Mesenchymal stem cell (in vitro differentiated cells and primary cell): ENCODE results near the gene TAF1A. TPM values are rescaled to one million over a fixed set of nuclear protein-coding genes. Genes with fewer than 3 reads are reported as not detected.
A peak's percentile ranks its signal among the peaks of the same experiment; 100 is the strongest.

Source experiments
- DNase-seq: peaks from one replicate; pipeline ENCODE4 v3.0.0-alpha.2; 2013
- H2AFZ ChIP-seq: one replicate; pipeline ENCODE4 v1.6.1; 2013; ENCODE audit warnings: low read depth, mild to moderate bottlenecking, control low read depth, inconsistent platforms, low read length, moderate library complexity
- H2AK5ac ChIP-seq: 2 replicates; pipeline ENCODE4 v1.6.1; 2013; ENCODE audit warnings: low read length, moderate library complexity, mild to moderate bottlenecking, inconsistent platforms; ENCODE audit not compliant: severe bottlenecking
- H2BK120ac ChIP-seq: one replicate; pipeline ENCODE4 v1.6.1; 2013; ENCODE audit warnings: low read depth, mild to moderate bottlenecking, inconsistent platforms, low read length, moderate library complexity
- H2BK12ac ChIP-seq, 2 experiments: one replicate each; pipeline ENCODE4 v1.6.1; 2013; ENCODE audit warnings: inconsistent platforms in 2 of 2, low read length in 2 of 2, mild to moderate bottlenecking in 2 of 2, moderate library complexity in 2 of 2, control low read depth in 1 of 2
- H2BK15ac ChIP-seq: one replicate; pipeline ENCODE4 v1.6.1; 2013; ENCODE audit warnings: mild to moderate bottlenecking, low read depth, inconsistent platforms; ENCODE audit not compliant: poor library complexity, severe bottlenecking
- H2BK5ac ChIP-seq: 2 replicates; pipeline ENCODE4 v1.6.1; 2013; ENCODE audit warnings: low read depth, mild to moderate bottlenecking, low read length, control low read depth, inconsistent platforms; ENCODE audit not compliant: poor library complexity, severe bottlenecking
- H3K14ac ChIP-seq, 2 experiments: one replicate each; pipeline ENCODE4 v1.6.1; 2013; ENCODE audit warnings: inconsistent platforms in 2 of 2, low read length in 2 of 2, control low read depth in 1 of 2, mild to moderate bottlenecking in 1 of 2, moderate library complexity in 1 of 2
- H3K18ac ChIP-seq, 2 experiments: one replicate each; pipeline ENCODE4 v1.6.1; 2013; ENCODE audit warnings: inconsistent platforms in 2 of 2, low read length in 2 of 2, control low read depth in 1 of 2, low read depth in 1 of 2, mild to moderate bottlenecking in 1 of 2
- H3K23ac ChIP-seq, 2 experiments: one replicate each; pipeline ENCODE4 v1.6.1; 2013; ENCODE audit warnings: inconsistent platforms in 2 of 2, low read length in 2 of 2, mild to moderate bottlenecking in 2 of 2, moderate library complexity in 2 of 2, control low read depth in 1 of 2
- H3K27ac ChIP-seq: 2 replicates; pipeline ENCODE4 v1.5.1; 2013; ENCODE audit warnings: mild to moderate bottlenecking, moderate library complexity, low read length, control low read depth, inconsistent platforms; ENCODE audit not compliant: poor library complexity, severe bottlenecking
- H3K27me3 ChIP-seq, 2 experiments: 2 replicates each; pipeline versions ENCODE4 v1.6.1 to v1.7.0; 2013; ENCODE audit warnings: low read length in 2 of 2, mild to moderate bottlenecking in 2 of 2, moderate library complexity in 2 of 2, control low read depth in 1 of 2, inconsistent platforms in 1 of 2; ENCODE audit not compliant: control insufficient read depth in 1 of 2, insufficient read depth in 1 of 2
- H3K36me3 ChIP-seq, 2 experiments: 2 replicates each; pipeline versions ENCODE4 v1.6.1 to v1.7.0; 2013; ENCODE audit warnings: low read length in 2 of 2, control low read depth in 1 of 2, inconsistent platforms in 1 of 2, low read depth in 1 of 2, mild to moderate bottlenecking in 1 of 2; ENCODE audit not compliant: insufficient read depth in 2 of 2, control insufficient read depth in 1 of 2
- H3K4ac ChIP-seq, 2 experiments: one replicate each; pipeline ENCODE4 v1.6.1; 2013; ENCODE audit warnings: inconsistent platforms in 2 of 2, low read length in 2 of 2, mild to moderate bottlenecking in 2 of 2, moderate library complexity in 2 of 2, control low read depth in 1 of 2, low read depth in 1 of 2
- H3K4me1 ChIP-seq: 2 replicates; pipeline ENCODE4 v1.6.1; 2013; ENCODE audit warnings: low read depth, low read length, control low read depth; ENCODE audit not compliant: control insufficient read depth, insufficient read depth
- H3K4me2 ChIP-seq: 2 replicates; pipeline ENCODE4 v1.6.1; 2013; ENCODE audit warnings: low read length, mild to moderate bottlenecking, inconsistent platforms; ENCODE audit not compliant: poor library complexity, severe bottlenecking
- H3K4me3 ChIP-seq, 2 experiments: 2 replicates each; pipeline versions ENCODE4 v1.5.1 to v1.7.0; 2013; ENCODE audit warnings: low read length in 2 of 2, mild to moderate bottlenecking in 2 of 2, control low read depth in 1 of 2, low read depth in 1 of 2; ENCODE audit not compliant: insufficient read depth in 1 of 2
- H3K79me1 ChIP-seq: replicated peaks from 2 replicates; pipeline ENCODE4 v1.6.1; 2013; ENCODE audit warnings: mild to moderate bottlenecking, control low read depth, low read length, inconsistent platforms; ENCODE audit not compliant: poor library complexity, severe bottlenecking
- H3K9ac ChIP-seq: 2 replicates; pipeline ENCODE4 v1.7.0; 2013; ENCODE audit warnings: mild to moderate bottlenecking, low read length, moderate library complexity
- H3K9me3 ChIP-seq: 2 replicates; pipeline ENCODE4 v1.7.0; 2013; ENCODE audit warnings: mild to moderate bottlenecking, low read length; ENCODE audit not compliant: control insufficient read depth
- H4K8ac ChIP-seq: one replicate; pipeline ENCODE4 v1.6.1; 2013; ENCODE audit warnings: inconsistent platforms, mild to moderate bottlenecking, low read length, moderate library complexity
- H4K91ac ChIP-seq: one replicate; pipeline ENCODE4 v1.6.1; 2013; ENCODE audit warnings: mild to moderate bottlenecking, low read length, inconsistent platforms
- WGBS: methylation state at CpG from one replicate; pipeline ENCODE4 v1.1.7; 2013; ENCODE audit warnings: mixed read lengths; 5-methylcytosine and 5-hydroxymethylcytosine counted together
- polyA plus RNA-seq, 2 experiments: library from polyadenylated mRNA; stranded (reverse); fragments of 200-250 nt; gene quantifications; one replicate each; pipeline ENCODE4 v1.2.3, GENCODE V29; 2013

Gene TAF1A
- 2.9 TPM for polyA plus RNA-seq (2013, experiment 1 of 2)
- polyA plus RNA-seq (2013, experiment 2 of 2) = 3.6 TPM

GRCh38 chr1:222589462-222590302, at the start of gene TAF1A:
TAF1A (minus strand) TSS chr1:222589933.
- peaks cover 0 to 23% of the 10 kb centered on the region in 2 experiments for H3K36me3 ChIP-seq
- H3K18ac ChIP-seq = peak within 1 kb of the TSS; percentile 56 to 77

GRCh38 chr1:222634180-222635013, 44.7 kb upstream of the TAF1A start:
- H3K18ac ChIP-seq = no peak overlapping the region
- H2AK5ac ChIP-seq = no peak overlapping the region
- H2BK120ac ChIP-seq = no peak overlapping the region
- no peak overlapping the region for H2AFZ ChIP-seq
- no peaks in the 10 kb centered on the region for H3K9me3 ChIP-seq
- no peak overlapping the region for H3K4me2 ChIP-seq
- H3K79me1 ChIP-seq = peaks cover 12% of the 10 kb centered on the region
- no peak overlapping the region for H3K4me3 ChIP-seq
- no peak overlapping the region for H2BK12ac ChIP-seq
- H3K4me1 ChIP-seq = no peaks in the 10 kb centered on the region
- H3K27ac ChIP-seq = peak overlapping the region; percentile 29
- H3K14ac ChIP-seq = no peak overlapping the region
- H4K8ac ChIP-seq = no peak overlapping the region
- H3K4ac ChIP-seq = no peak overlapping the region
- DNase-seq = peak; percentile 90
- no peak overlapping the region for H2BK5ac ChIP-seq
- H3K9ac ChIP-seq = peak overlapping the region; percentile 60
- 49% methylated on average over 6 of the region's 7 CpGs for WGBS
- H3K27me3 ChIP-seq = no peaks in the 10 kb centered on the region
- H4K91ac ChIP-seq = no peak overlapping the region
- no peak overlapping the region for H3K23ac ChIP-seq
- H3K36me3 ChIP-seq = peaks cover 28 to 96% of the 10 kb centered on the region in 2 experiments
- no peak overlapping the region for H2BK15ac ChIP-seq

More at GRCh38 chr1:222589462-222590302, at the start of gene TAF1A:
- Histone ChIP-seq H2AFZ (peak within 1 kb of the TSS; percentile 18), H3K4me2 (peak within 1 kb of the TSS; percentile 97), H2BK15ac (no peak within 1 kb of the TSS), H2BK12ac (no peak within 1 kb of the TSS), H4K91ac (no peak within 1 kb of the TSS), H3K4me3 (peak within 1 kb of the TSS; percentile 67 to 89), H3K79me1 (peaks cover 10% of the 10 kb centered on the region), H2BK5ac (peak within 1 kb of the TSS; percentile 82), H3K27ac (peak within 1 kb of the TSS; percentile 83), H3K4ac (peak within 1 kb of the TSS; percentile 60 to 93), H4K8ac (peak within 1 kb of the TSS; percentile 94), H3K23ac (no peak within 1 kb of the TSS), H3K9ac (peak within 1 kb of the TSS; percentile 94), H3K14ac (no peak within 1 kb of the TSS), H3K4me1 (peaks cover 3% of the 10 kb centered on the region), H3K27me3 (no peaks in the 10 kb centered on the region), H2BK120ac (no peak within 1 kb of the TSS), H3K9me3 (peaks cover 4% of the 10 kb centered on the region), H2AK5ac (no peak within 1 kb of the TSS)
- DNase-seq = peak; percentile 86
- WGBS = under 1% methylated on average over 39 of the region's 41 CpGs

DNA sequence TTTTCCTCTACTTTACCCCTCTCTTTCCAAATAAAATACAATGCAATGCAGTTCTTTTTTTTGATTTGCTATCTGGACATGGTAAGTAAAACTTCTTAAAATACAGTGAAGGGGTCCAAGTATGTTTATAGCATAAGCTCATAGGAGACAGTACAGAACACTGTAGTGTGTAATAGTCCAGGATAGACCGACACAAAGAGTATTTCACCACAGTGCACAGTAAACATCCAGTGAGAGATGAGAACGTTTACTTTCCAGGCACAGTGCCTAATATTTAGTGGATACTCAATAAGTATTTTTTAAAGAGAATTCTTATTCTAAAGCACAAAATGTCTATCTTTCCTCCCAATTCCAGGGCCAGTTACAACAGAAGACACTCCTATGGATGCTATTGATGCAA, 43.0 kb upstream of the TAF1A start:
- H4K91ac ChIP-seq = no peak overlapping the region
- H3K4me1 ChIP-seq = no peaks in the 10 kb centered on the region
- H2AK5ac ChIP-seq = no peak overlapping the region
- no peak overlapping the region for H3K4me3 ChIP-seq
- peaks cover 15% of the 10 kb centered on the region for H3K79me1 ChIP-seq
- WGBS = no CpG with 5 or more reads among the region's 2 CpGs
- H3K36me3 ChIP-seq = peaks cover 32 to 96% of the 10 kb centered on the region in 2 experiments
- H2AFZ ChIP-seq = no peak overlapping the region
- H3K9me3 ChIP-seq = no peaks in the 10 kb centered on the region
- H3K9ac ChIP-seq = no peak overlapping the region
- no peak overlapping the region for H3K4ac ChIP-seq
- no peak overlapping the region for H3K23ac ChIP-seq
- no peak for DNase-seq
- H2BK5ac ChIP-seq = no peak overlapping the region
- H3K14ac ChIP-seq = no peak overlapping the region
- no peak overlapping the region for H3K18ac ChIP-seq
- H3K27me3 ChIP-seq = no peaks in the 10 kb centered on the region
- no peak overlapping the region for H4K8ac ChIP-seq
- H2BK120ac ChIP-seq = no peak overlapping the region
- no peak overlapping the region for H2BK15ac ChIP-seq
- H3K27ac ChIP-seq = no peak overlapping the region
- no peak overlapping the region for H2BK12ac ChIP-seq
- no peak overlapping the region for H3K4me2 ChIP-seq
